Liver (tissue), 9 donors: ENCODE results near the gene HTR3C. TPM values are rescaled to one million over a fixed set of nuclear protein-coding genes. Genes with fewer than 3 reads are reported as not detected.

Source experiments
- DNase-seq: peaks from one replicate; pipeline ENCODE4 v3.0.0-alpha.2; 2017; ENCODE audit warnings: low spot score
- H3K27ac ChIP-seq, 2 donors: one replicate each; pipeline ENCODE4 v1.7.0; 2013; ENCODE audit warnings: inconsistent platforms in 2 of 2, low read length in 2 of 2, control low read depth in 1 of 2, low read depth in 1 of 2, mild to moderate bottlenecking in 1 of 2
- H3K27me3 ChIP-seq, 4 donors: one replicate each; pipeline versions ENCODE4 v1.6.1 to v1.7.0; 2013; ENCODE audit warnings: low read length in 3 of 4, inconsistent platforms in 1 of 4, mild to moderate bottlenecking in 1 of 4, moderate library complexity in 1 of 4; ENCODE audit not compliant: control insufficient read depth in 4 of 4, insufficient read depth in 4 of 4
- H3K36me3 ChIP-seq, 4 donors: one replicate each; pipeline versions ENCODE4 v1.6.1 to v1.7.0; 2013; ENCODE audit warnings: low read length in 3 of 4, mild to moderate bottlenecking in 3 of 4, low read depth in 1 of 4, moderate library complexity in 1 of 4; ENCODE audit not compliant: control insufficient read depth in 4 of 4, insufficient read depth in 3 of 4
- H3K4me1 ChIP-seq, 4 donors: one replicate each; pipeline versions ENCODE4 v1.6.1 to v1.7.0; 2013; ENCODE audit warnings: low read length in 3 of 4, mild to moderate bottlenecking in 3 of 4, moderate library complexity in 1 of 4; ENCODE audit not compliant: control insufficient read depth in 4 of 4, insufficient read depth in 4 of 4
- H3K4me3 ChIP-seq, 3 donors: one replicate each; pipeline versions ENCODE4 v1.6.1 to v1.7.0; 2013; ENCODE audit warnings: low read length in 3 of 3, control low read depth in 1 of 3, low read depth in 1 of 3, mild to moderate bottlenecking in 1 of 3
- H3K9ac ChIP-seq, 2 donors: one replicate each; pipeline ENCODE4 v1.7.0; 2013; ENCODE audit warnings: low read length in 2 of 2, mild to moderate bottlenecking in 2 of 2, moderate library complexity in 2 of 2, control low read depth in 1 of 2, low read depth in 1 of 2
- H3K9me3 ChIP-seq, 4 donors: one replicate each; pipeline versions ENCODE4 v1.6.1 to v1.7.0; 2013; ENCODE audit warnings: low read length in 3 of 4; ENCODE audit not compliant: control insufficient read depth in 4 of 4
- ATF3 ChIP-seq: IDR thresholded peaks from 2 replicates; pipeline ENCODE4 v1.6.1; 2016; ENCODE audit warnings: antibody characterized with exemption
- CTCF ChIP-seq: fragments of 150-350 bp; IDR thresholded peaks from 2 replicates; pipeline ENCODE4 v1.5.1; 2017; ENCODE audit warnings: improper control_type of control experiment, low read depth, low read length; ENCODE audit not compliant: missing input control
- EGR1 ChIP-seq, 2 donors: IDR thresholded peaks; 2 replicates each; pipeline ENCODE4 v1.6.1; 2016 to 2018; ENCODE audit warnings: antibody characterized with exemption in 2 of 2, low read depth in 2 of 2
- FOXA1 ChIP-seq: IDR thresholded peaks from 2 replicates; pipeline ENCODE4 v1.6.1; 2016; ENCODE audit warnings: antibody characterized with exemption
- FOXA2 ChIP-seq: IDR thresholded peaks from 2 replicates; pipeline ENCODE4 v1.6.1; 2016; ENCODE audit warnings: antibody characterized with exemption
- GABPA ChIP-seq, 2 donors: IDR thresholded peaks in 1 of 2; conservative IDR thresholded peaks in 1 of 2; 2 replicates each; pipeline ENCODE4 v1.6.1; 2016; ENCODE audit warnings: antibody characterized with exemption in 2 of 2, mild to moderate bottlenecking in 1 of 2, moderate library complexity in 1 of 2
- HNF4A ChIP-seq, 2 donors: conservative IDR thresholded peaks; 2 replicates each; pipeline ENCODE4 v1.6.1; 2016; ENCODE audit warnings: antibody characterized with exemption in 2 of 2, mild to moderate bottlenecking in 2 of 2
- HNF4G ChIP-seq: IDR thresholded peaks from 2 replicates; pipeline ENCODE4 v1.6.1; 2016; ENCODE audit warnings: antibody characterized with exemption
- JUND ChIP-seq, 2 donors: IDR thresholded peaks; 2 replicates each; pipeline ENCODE4 v1.6.1; 2016; ENCODE audit warnings: antibody characterized with exemption in 2 of 2
- MAX ChIP-seq: IDR thresholded peaks from 2 replicates; pipeline ENCODE4 v1.6.1; 2016; ENCODE audit warnings: antibody characterized with exemption
- NR2F2 ChIP-seq: IDR thresholded peaks from 2 replicates; pipeline ENCODE4 v1.6.1; 2016; ENCODE audit warnings: antibody characterized with exemption
- RAD21 ChIP-seq, 2 donors: IDR thresholded peaks; 2 replicates each; pipeline ENCODE4 v1.6.1; 2016; ENCODE audit warnings: antibody characterized with exemption in 2 of 2, mild to moderate bottlenecking in 2 of 2
- REST ChIP-seq: IDR thresholded peaks from 2 replicates; pipeline ENCODE4 v1.6.1; 2016; ENCODE audit warnings: antibody characterized with exemption, mild to moderate bottlenecking
- RXRA ChIP-seq, 2 donors: IDR thresholded peaks; 2 replicates each; pipeline ENCODE4 v1.6.1; 2017 to 2018; ENCODE audit warnings: antibody characterized with exemption in 2 of 2, mild to moderate bottlenecking in 1 of 2
- SP1 ChIP-seq: IDR thresholded peaks from 2 replicates; pipeline ENCODE4 v1.6.1; 2018; ENCODE audit warnings: antibody characterized with exemption, mild to moderate bottlenecking
- TAF1 ChIP-seq: conservative IDR thresholded peaks from 2 replicates; pipeline ENCODE4 v1.6.1; 2016; ENCODE audit warnings: antibody characterized with exemption, mild to moderate bottlenecking
- YY1 ChIP-seq: IDR thresholded peaks from 2 replicates; pipeline ENCODE4 v1.6.1; 2016; ENCODE audit warnings: antibody characterized with exemption, mild to moderate bottlenecking
- ZBTB33 ChIP-seq: IDR thresholded peaks from 2 replicates; pipeline ENCODE4 v1.6.1; 2016; ENCODE audit warnings: antibody characterized with exemption
- WGBS: extraction: QIAGEN DNeasy Blood & Tissue Kit; methylation state at CpG from one replicate; pipeline ENCODE4 v1.1.7; 2013; 5-methylcytosine and 5-hydroxymethylcytosine counted together
- polyA plus RNA-seq, 2 donors: library from polyadenylated mRNA; stranded (reverse) in 1 of 2; unstranded in 1 of 2; fragments of 200-250 nt in 1 of 2; fragments of >200 nt in 1 of 2; fragmentation: Nextera tagmentation in 1 of 2; extraction: Ambion mirVana in 1 of 2; gene quantifications; one replicate each; pipeline versions ENCODE4 v1.2.1 to v1.2.3, GENCODE V29; 2013 to 2015
- total RNA-seq, 2 donors: library from RNA; depleted of rRNA; stranded (reverse); fragments of >200 nt; gene quantifications; one replicate each; pipeline ENCODE4 v1.2.3, GENCODE V29; 2014
- donor health status: healthy.
- donor health status: healthy.
- donor health status: healthy.
- donor health status: healthy.
- donor health status: healthy.

HTR3C gene
- total and polyA plus RNA-seq, 4 donors = not detected

- no peaks in the 10 kb centered on the region for H3K36me3 ChIP-seq
Observed at GRCh38 chr3:184092199-184092598, 39.4 kb downstream of the HTR3C start.

More at GRCh38 chr3:184092199-184092598, 39.4 kb downstream of the HTR3C start:
- Histone ChIP-seq H3K4me1 (no peaks in the 10 kb centered on the region), H3K27ac (no peak overlapping the region), H3K9me3 (peaks cover 0 to 8% (median 4%) of the 10 kb centered on the region in 4 donors), H3K27me3 (no peaks in the 10 kb centered on the region), H3K4me3 (no peak overlapping the region), H3K9ac (no peak overlapping the region)
- WGBS = 91% methylated on average over 3 of the region's 3 CpGs
- DNase-seq = no peak
- TF ChIP-seq CTCF = no peak
- TF ChIP-seq RAD21 (IDR thresholded peaks at IDR 0.05) = no peak
- no peak for TF ChIP-seq EGR1 (IDR thresholded peaks at IDR 0.05; ENCODE audit: low read depth in 2 of 2)
- TF ChIP-seq TAF1 = no peak
- no peak for TF ChIP-seq NR2F2
- no peak for TF ChIP-seq FOXA1
- no peak for TF ChIP-seq JUND (IDR thresholded peaks at IDR 0.05)
- no peak for TF ChIP-seq HNF4A (conservative IDR thresholded peaks at IDR 0.05)
- no peak for TF ChIP-seq SP1
- TF ChIP-seq GABPA (IDR thresholded peaks at IDR 0.05 in 1 of 2, conservative IDR thresholded peaks at IDR 0.05 in 1 of 2) = no peak
- TF ChIP-seq ZBTB33 = no peak
- no peak for TF ChIP-seq ATF3
- no peak for TF ChIP-seq FOXA2
- TF ChIP-seq RXRA (IDR thresholded peaks at IDR 0.05) = no peak
- TF ChIP-seq YY1 = no peak
- no peak for TF ChIP-seq HNF4G
- TF ChIP-seq REST = no peak
- TF ChIP-seq MAX = no peak
